Subcutaneous adipose tissue (tissue), 4 donors: ENCODE data around the gene SNCB. TPM values are rescaled to one million over a fixed set of nuclear protein-coding genes. Genes with fewer than 3 reads are reported as not detected.

Source experiments
- CTCF ChIP-seq: fragments of 450-650 bp; IDR thresholded peaks from one replicate; pipeline ENCODE4 v1.5.1; 2016; ENCODE audit warnings: low read depth, mild to moderate bottlenecking, control low read depth, antibody characterized with exemption, moderate library complexity
- total RNA-seq, 4 donors: library from RNA; depleted of rRNA; stranded (reverse); fragments of >200 nt; gene quantifications; one replicate each; pipeline ENCODE4 v1.1.0, GENCODE V29; 2016

The SNCB gene
- total RNA-seq, 4 donors from 2014 or later, result not detected

- no peak for TF ChIP-seq CTCF
Measured at GRCh38 chr5:176603091-176603490, 27.2 kb downstream of the SNCB start.

- TF ChIP-seq CTCF, result no peak
Measured at GRCh38 chr5:176601901-176602482, 28.3 kb downstream of the SNCB start.

DNA sequence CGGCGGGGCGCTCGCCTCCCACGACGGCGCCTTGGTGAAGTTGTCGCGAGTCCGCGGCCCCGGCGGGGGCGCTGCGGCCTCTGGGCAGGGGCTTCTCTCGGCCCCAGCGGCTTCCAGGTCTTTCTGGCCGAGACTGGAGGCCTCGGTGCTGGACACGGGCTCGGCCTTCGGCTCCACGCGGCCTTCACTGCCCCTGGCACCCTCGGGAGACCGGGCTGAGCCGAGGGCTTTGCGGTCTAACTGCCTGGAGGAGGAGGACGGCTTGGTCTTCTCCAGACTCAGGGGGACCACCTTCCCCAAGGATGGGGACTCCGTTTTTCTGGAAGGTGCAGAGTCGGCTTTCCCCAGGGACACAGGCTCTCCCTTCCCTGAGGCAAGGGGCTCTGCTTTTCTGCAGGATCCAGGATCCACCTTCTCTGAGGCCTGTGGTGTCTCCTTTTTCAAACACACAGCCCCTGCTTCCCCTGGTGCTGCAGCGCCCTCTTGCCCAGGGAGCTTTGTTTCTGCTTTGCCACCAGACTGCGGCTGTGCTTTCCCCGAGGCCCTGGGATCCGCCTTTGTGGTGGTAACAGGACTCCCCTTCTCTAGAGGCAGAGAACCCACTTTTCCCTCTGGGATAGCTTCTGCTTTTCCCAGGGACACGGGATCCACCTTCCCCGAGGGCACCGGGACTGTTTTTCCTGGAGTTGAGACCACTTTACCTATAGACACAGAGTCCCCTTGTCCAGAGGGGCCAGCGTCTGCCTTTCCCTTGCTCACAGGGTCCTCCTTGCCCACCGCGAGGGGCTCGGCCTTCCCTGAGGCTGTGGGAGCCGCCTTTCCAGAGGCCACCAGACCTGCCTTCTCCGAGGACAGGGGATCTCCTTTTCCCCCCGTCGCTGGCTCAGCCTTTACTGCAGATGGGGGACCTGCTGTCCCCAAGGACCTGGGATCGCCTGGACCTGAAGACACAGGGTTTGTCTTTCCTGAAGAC lies 32.6 kb downstream of the SNCB start:
- no peak for TF ChIP-seq CTCF

GRCh38 chr5:176596689-176597416 lies 33.5 kb downstream of the SNCB start:
- TF ChIP-seq CTCF, result no peak

DNA sequence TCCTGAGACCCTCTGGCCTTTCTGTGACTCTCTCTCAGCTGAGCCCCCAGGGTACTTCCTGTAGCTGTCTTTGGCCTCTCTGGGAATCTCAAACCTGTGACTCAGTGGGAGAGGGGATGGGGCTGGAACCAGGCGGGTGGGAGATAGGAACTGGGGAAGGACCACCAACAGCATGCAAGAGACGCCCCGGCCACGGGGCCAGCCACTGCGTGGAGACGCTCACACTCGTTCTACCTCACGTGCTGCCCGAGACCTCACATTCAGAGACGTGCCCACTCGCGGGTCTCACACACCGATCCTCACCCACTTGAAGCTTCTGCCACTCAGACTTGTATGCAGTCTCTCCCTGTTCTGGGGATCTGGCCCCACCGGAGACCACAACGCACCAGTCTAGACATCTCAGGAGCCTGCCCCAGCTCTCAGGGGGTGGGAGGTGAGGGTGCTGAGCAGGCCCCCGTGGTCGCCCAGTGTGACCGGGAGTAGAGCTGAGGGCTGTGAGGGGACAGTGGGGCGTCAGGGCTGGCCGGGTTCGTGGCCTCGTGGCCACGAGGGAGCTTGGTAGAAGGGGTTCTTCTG lies 34.2 kb downstream of the SNCB start:
- TF ChIP-seq CTCF, result no peak

GRCh38 chr5:176595386-176595943 lies 34.9 kb downstream of the SNCB start:
- TF ChIP-seq CTCF, result no peak
